GM19025 (cell line): ENCODE measurements around the gene TARP.
"Not testable (repeated sequence)": the region's sequence is repeated elsewhere in the genome, so short reads cannot be mapped to it uniquely, and the experiment has no call there.

Experiments
- ATAC-seq: cut with Tn5 transposase; IDR thresholded peaks from one replicate; pipeline ENCODE4 v1.9.1; 2021; ENCODE audit warnings: mild to moderate bottlenecking, low read depth, moderate library complexity; ENCODE audit not compliant: unreplicated experiment

TARP gene

GRCh38 chr7:38300175-38300574 is 26.7 kb upstream of the TARP start:
- ATAC-seq, result no peak

- ATAC-seq, result no peak
These were observed 26.0 kb upstream of the TARP start for GRCh38 chr7:38299275-38299931.

- ATAC-seq, result no peak
These were observed 22.8 kb upstream of the TARP start for GRCh38 chr7:38296059-38296857.

GRCh38 chr7:38294926-38295325 is 21.5 kb upstream of the TARP start:
- ATAC-seq, result no peak

GRCh38 chr7:38292442-38292841 is 19.0 kb upstream of the TARP start:
- ATAC-seq, result no peak

- ATAC-seq, result no peak
These were observed 18.2 kb upstream of the TARP start for GRCh38 chr7:38291650-38292049.

GRCh38 chr7:38291117-38291647 is 17.7 kb upstream of the TARP start:
- no peak for ATAC-seq

- ATAC-seq, result no peak
These were observed 11.1 kb upstream of the TARP start for GRCh38 chr7:38284553-38284952.

GRCh38 chr7:38283809-38284208 is 10.4 kb upstream of the TARP start:
- ATAC-seq, result no peak

- no peak for ATAC-seq
These were observed 9.7 kb upstream of the TARP start for GRCh38 chr7:38283107-38283506.

GRCh38 chr7:38282081-38282480 is 8.6 kb upstream of the TARP start:
- ATAC-seq, result no peak

GRCh38 chr7:38281266-38281665 is 7.8 kb upstream of the TARP start:
- ATAC-seq, result no peak

- ATAC-seq, result no peak
These were observed 7.3 kb upstream of the TARP start for GRCh38 chr7:38280707-38281106.

- ATAC-seq, result no peak
These were observed 6.6 kb upstream of the TARP start for GRCh38 chr7:38280000-38280399.

GRCh38 chr7:38276096-38276877 is 2.9 kb upstream of the TARP start:
- ATAC-seq, result no peak

- ATAC-seq, result no peak
These were observed 1.6 kb upstream of the TARP start for GRCh38 chr7:38274927-38275620.

GRCh38 chr7:38274486-38274885 is 1.1 kb upstream of the TARP start:
- ATAC-seq, result no peak

GRCh38 chr7:38270405-38270804 is 3.0 kb downstream of the TARP start:
- not testable (repeated sequence) for ATAC-seq

GRCh38 chr7:38269704-38270346 is 3.6 kb downstream of the TARP start:
- not testable (repeated sequence) for ATAC-seq

GRCh38 chr7:38265958-38266357 is 7.5 kb downstream of the TARP start:
- ATAC-seq, result not testable (repeated sequence)
